PC-9 (cell line): Measurements from ENCODE around the gene RECQL5. TPM values are rescaled to one million over a fixed set of nuclear protein-coding genes. Genes with fewer than 3 reads are reported as not detected.
A peak's percentile ranks its signal among the peaks of the same experiment; 100 is the strongest.

Source experiments
- BruUV-seq: library from RNA; stranded (reverse); fragments of 400-500 nt; replicated peaks from 2 replicates; lab custom pipeline; 2021; lab: Mats Ljungman, UMichigan
- CTCF ChIA-PET: fragments of 300-600 bp; sonication (Branson Sonifier 250); formaldehyde crosslinking; loops from one replicate; lab custom pipeline; 2022; ENCODE audit warnings: antibody characterized with exemption; lab: Charles Lee
- POLR2A ChIA-PET: fragments of 300-600 bp; sonication (Branson Sonifier 250); formaldehyde crosslinking; loops from one replicate; lab custom pipeline; 2022; ENCODE audit warnings: antibody characterized with exemption; ENCODE audit not compliant: unreplicated experiment; lab: Charles Lee
- DNase-seq, 2 experiments: peaks; one replicate each; pipeline versions ENCODE4 v3.0.0 to v3.0.0-alpha.2; 2015 to 2022; ENCODE audit warnings: mixed read lengths in 1 of 2
- H2AFZ ChIP-seq: fragments of 200-600 bp; sonication (generic); 2 replicates; pipeline ENCODE4 v1.8.1; 2017; ENCODE audit warnings: antibody characterized with exemption
- H3F3A ChIP-seq: fragments of 200-600 bp; sonication (generic); 2 replicates; pipeline ENCODE4 v1.8.1; 2017; ENCODE audit warnings: antibody characterized with exemption, mild to moderate bottlenecking, low read depth; ENCODE audit not compliant: insufficient read depth
- H3K27ac ChIP-seq: fragments of 200-600 bp; sonication (generic); 2 replicates; pipeline ENCODE4 v1.6.1; 2016; ENCODE audit warnings: mixed run types
- H3K27me3 ChIP-seq: fragments of 200-600 bp; sonication (generic); 2 replicates; pipeline ENCODE4 v1.6.1; 2016; ENCODE audit warnings: low read depth, mixed run types; ENCODE audit not compliant: insufficient read depth
- H3K36me3 ChIP-seq: fragments of 200-600 bp; sonication (generic); 2 replicates; pipeline ENCODE4 v1.6.1; 2016; ENCODE audit warnings: low read depth, mixed run types
- H3K4me1 ChIP-seq: fragments of 200-600 bp; sonication (generic); replicated peaks from 2 replicates; pipeline ENCODE4 v1.6.1; 2016; ENCODE audit warnings: mixed run types; ENCODE audit not compliant: insufficient read depth
- H3K4me2 ChIP-seq: fragments of 200-600 bp; sonication (generic); 2 replicates; pipeline ENCODE4 v1.6.1; 2017; ENCODE audit warnings: mixed run types
- H3K4me3 ChIP-seq: fragments of 200-600 bp; sonication (generic); 2 replicates; pipeline ENCODE4 v1.6.1; 2016; ENCODE audit warnings: mixed run types
- H3K79me2 ChIP-seq: fragments of 200-600 bp; sonication (generic); 2 replicates; pipeline ENCODE4 v1.6.1; 2017; ENCODE audit warnings: low read depth, mixed run types
- H3K9me2 ChIP-seq: fragments of 200-600 bp; sonication (generic); 2 replicates; pipeline ENCODE4 v1.8.1; 2017; ENCODE audit warnings: mild to moderate bottlenecking; ENCODE audit not compliant: insufficient read depth
- H3K9me3 ChIP-seq: fragments of 200-600 bp; sonication (generic); 2 replicates; pipeline ENCODE4 v1.8.1; 2016; ENCODE audit warnings: low read depth; ENCODE audit not compliant: insufficient read depth
- H4K20me1 ChIP-seq: fragments of 200-600 bp; sonication (generic); 2 replicates; pipeline ENCODE4 v1.8.1; 2017; ENCODE audit not compliant: insufficient read depth
- CTCF ChIP-seq: fragments of 200-600 bp; sonication (generic); conservative IDR thresholded peaks from 2 replicates; pipeline ENCODE4 v1.6.1; 2017; ENCODE audit warnings: mixed run types, antibody characterized with exemption, mild to moderate bottlenecking, moderate library complexity
- EZH2 ChIP-seq: fragments of 200-600 bp; sonication (generic); IDR thresholded peaks from 2 replicates; pipeline ENCODE4 v1.8.0; 2017; ENCODE audit warnings: antibody characterized with exemption, low read depth
- intact Hi-C: fragments of 100-400 bp; cut with micrococcal nuclease; formaldehyde crosslinking; loops from one replicate; pipeline ENCODE4 v1.10.0; 2022; ENCODE audit not compliant: unreplicated experiment
- total RNA-seq: library from RNA; stranded (reverse); gene quantifications from 2 replicates; pipeline ENCODE4 v1.2.3, GENCODE V29; 2021

The RECQL5 gene
- total RNA-seq, 1 experiment from 2014 or later, result 41.0 TPM

DNA sequence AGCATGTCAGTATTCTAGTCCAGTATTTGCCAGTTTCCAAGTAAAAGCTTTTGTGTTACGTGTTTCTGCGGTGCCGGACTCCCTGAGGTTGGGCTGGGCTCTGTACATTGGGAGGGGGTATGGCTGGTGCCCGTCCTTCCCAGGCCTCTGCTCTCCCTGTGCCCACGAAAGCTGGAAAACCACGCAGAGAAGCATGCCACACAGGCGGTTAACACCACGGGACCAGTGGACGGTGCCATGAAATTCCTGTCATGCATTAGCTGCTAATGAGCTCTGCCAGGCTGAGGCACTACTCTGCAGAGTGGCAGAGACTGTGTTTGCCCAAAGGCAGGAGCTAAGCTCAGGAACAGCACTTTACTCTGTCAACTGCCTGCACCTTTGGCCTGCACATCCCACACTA, 25.6 kb downstream of the RECQL5 start:
- H2AFZ ChIP-seq, result no peak overlapping the region
- H3K27ac ChIP-seq, result no peak overlapping the region
- BruUV-seq, result no TSS peak
- no peak for DNase-seq
- ChIA-PET POLR2A (no interaction called here), CTCF (interaction anchor here (2.9 kb wide), 1 partner anchor 8 kb away, joined by 11 read pairs; the partner anchor contains the start of gene SMIM5)
- peaks cover 29% of the 10 kb centered on the region for H3F3A ChIP-seq
- intact Hi-C loops, result no loop called here
- H3K4me2 ChIP-seq, result no peak overlapping the region
- TF ChIP-seq EZH2 (no peak), CTCF (no peak)
- no peak overlapping the region for H3K4me3 ChIP-seq
- H3K9me3 ChIP-seq, result no peaks in the 10 kb centered on the region
- H4K20me1 ChIP-seq, result no peaks in the 10 kb centered on the region
- no peaks in the 10 kb centered on the region for H3K9me2 ChIP-seq
- H3K36me3 ChIP-seq, result no peaks in the 10 kb centered on the region
- H3K4me1 ChIP-seq, result peaks cover 56% of the 10 kb centered on the region
- no peaks in the 10 kb centered on the region for H3K27me3 ChIP-seq
- H3K79me2 ChIP-seq, result 0 out of 2 replicates have a peak, but pooled peaks cover 6% of the 10 kb centered on the region

DNA sequence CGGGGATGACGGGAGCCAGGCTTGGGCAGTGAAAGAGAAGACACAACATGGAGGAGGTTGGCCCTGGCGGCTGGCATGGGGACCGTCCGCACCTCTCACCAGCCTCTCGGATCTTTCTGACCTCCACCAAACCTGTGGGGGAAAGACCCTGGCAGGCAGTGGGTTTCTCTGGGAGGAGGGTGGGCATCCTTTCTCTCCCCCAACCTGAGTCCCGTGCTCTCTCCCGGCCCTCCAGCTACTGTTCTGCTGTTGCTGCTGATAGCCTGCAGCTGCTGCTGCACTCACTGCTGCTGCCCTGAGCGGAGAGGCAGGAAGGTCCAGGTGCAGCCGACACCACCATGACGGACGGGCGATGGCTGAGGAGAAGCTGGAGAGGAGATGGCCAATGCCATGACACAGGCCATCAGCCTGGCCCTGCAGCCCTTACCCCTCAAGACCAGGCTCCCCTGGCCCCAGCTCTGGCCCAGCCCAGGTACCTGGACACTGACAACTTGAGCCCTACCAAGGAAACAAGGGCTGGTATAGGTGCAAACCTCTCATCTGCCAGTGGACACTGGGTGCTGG, 26.3 kb downstream of the RECQL5 start:
- no peaks in the 10 kb centered on the region for H3K27me3 ChIP-seq
- BruUV-seq, result no TSS peak
- POLR2A ChIA-PET, result interaction anchor here (0.6 kb wide), 1 partner anchor 221 kb away, joined by 4 read pairs; no protein-coding TSS in a partner anchor
- DNase-seq, result no peak
- H3K4me3 ChIP-seq, result no peak overlapping the region
- peaks cover 49% of the 10 kb centered on the region for H3K4me1 ChIP-seq
- no peaks in the 10 kb centered on the region for H3K36me3 ChIP-seq
- TF ChIP-seq EZH2 (no peak), CTCF (no peak)
- H4K20me1 ChIP-seq, result no peaks in the 10 kb centered on the region
- H3K9me2 ChIP-seq, result no peaks in the 10 kb centered on the region
- 0 out of 2 replicates have a peak, but pooled peaks cover 6% of the 10 kb centered on the region for H3K79me2 ChIP-seq
- CTCF ChIA-PET, result no interaction called here
- H2AFZ ChIP-seq, result no peak overlapping the region
- no peak overlapping the region for H3K27ac ChIP-seq
- H3K9me3 ChIP-seq, result no peaks in the 10 kb centered on the region
- no peak overlapping the region for H3K4me2 ChIP-seq
- intact Hi-C loops, result no loop called here
- peaks cover 22% of the 10 kb centered on the region for H3F3A ChIP-seq

DNA sequence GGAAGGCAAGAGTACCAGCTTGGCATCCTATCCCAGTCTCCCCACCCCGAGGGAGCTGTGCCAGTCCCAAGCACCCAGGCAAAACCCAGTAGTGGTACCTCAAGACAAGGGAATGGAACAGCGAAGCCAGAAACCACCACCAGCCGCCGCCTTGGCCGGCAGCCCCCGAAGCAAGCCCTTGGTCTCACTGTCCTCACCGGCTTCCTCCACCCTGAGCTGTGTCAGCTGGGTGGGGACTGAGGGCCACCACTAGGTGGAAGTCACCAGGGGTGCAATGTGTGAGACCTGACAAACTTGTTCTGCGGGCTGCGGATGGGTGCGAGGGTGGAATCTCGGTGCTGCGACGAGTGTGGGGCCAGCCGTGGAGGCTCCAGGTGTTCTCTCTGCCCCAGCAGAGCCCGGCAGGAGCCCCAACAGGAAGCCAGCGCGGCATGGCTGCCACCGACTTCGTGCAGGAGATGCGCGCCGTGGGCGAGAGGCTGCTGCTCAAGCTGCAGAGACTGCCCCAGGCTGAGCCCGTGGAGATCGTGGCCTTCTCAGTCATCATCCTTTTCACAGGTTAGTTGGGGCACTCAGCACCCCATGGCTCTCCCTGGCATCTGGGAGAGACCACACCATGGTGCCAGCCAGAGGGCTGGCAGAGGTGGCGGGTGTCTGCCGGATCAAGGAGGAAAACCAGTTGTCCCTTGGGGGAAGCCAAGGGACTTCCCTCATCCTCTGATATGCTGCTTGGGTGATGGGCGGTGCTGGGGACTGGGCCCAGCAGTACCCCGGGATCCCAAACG, 27.0 kb downstream of the RECQL5 start:
- no peaks in the 10 kb centered on the region for H3K9me3 ChIP-seq
- H4K20me1 ChIP-seq, result no peaks in the 10 kb centered on the region
- CTCF ChIA-PET, result interaction anchor here (0.8 kb wide), 1 partner anchor 39 kb away, joined by 4 read pairs; no protein-coding TSS in a partner anchor
- peak; percentile 76 to 83 for DNase-seq
- peaks cover 18% of the 10 kb centered on the region for H3F3A ChIP-seq
- POLR2A ChIA-PET, result interaction anchor here (0.5 to 0.6 kb wide), 2 partner anchors 222 to 643 kb away, joined by 3 to 4 read pairs; no protein-coding TSS in a partner anchor
- no peaks in the 10 kb centered on the region for H3K9me2 ChIP-seq
- H3K4me3 ChIP-seq, result no peak overlapping the region
- no peaks in the 10 kb centered on the region for H3K27me3 ChIP-seq
- H3K27ac ChIP-seq, result no peak overlapping the region
- TF ChIP-seq EZH2 (no peak), CTCF (peak; percentile 56)
- H2AFZ ChIP-seq, result no peak overlapping the region
- no TSS peak for BruUV-seq
- intact Hi-C loops, result no loop called here
- peaks cover 44% of the 10 kb centered on the region for H3K4me1 ChIP-seq
- 0 out of 2 replicates have a peak, but pooled peaks cover 5% of the 10 kb centered on the region for H3K79me2 ChIP-seq
- H3K36me3 ChIP-seq, result no peaks in the 10 kb centered on the region
- peak overlapping the region; percentile 66 for H3K4me2 ChIP-seq
